ENCODE results near the gene CDH26. TPM values are rescaled to one million over a fixed set of nuclear protein-coding genes. Genes with fewer than 3 reads are reported as not detected.

CDH26 gene
- total RNA-seq = under 1 TPM; 0.53 to 0.86 TPM

DNA sequence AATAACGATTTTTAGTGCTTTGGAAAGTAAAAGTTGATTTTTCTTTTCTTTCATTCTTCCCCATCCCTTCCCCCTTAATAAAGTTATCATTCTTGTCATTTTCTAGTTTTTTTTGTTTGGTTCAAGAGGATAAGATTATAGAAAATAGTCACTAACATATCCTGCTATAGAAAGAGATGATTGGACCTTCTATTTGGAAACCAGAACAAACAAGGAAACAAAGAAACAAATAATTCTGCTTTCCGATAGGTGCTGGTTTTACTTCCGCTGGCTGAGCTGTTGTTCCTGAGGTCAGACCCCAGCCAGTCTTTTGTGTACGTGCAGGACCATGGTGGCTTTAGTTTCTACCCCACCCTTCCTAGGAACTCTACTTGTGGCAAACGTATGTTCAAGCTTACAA is at the start of gene CDH26:
Gene CDH26, plus strand, starts transcription at position 301 of the 400 bp plus-strand sequence. CDS start 304 bp downstream, outside the sequence.
- no peak for DNase-seq
- H3K27ac Mint-ChIP-seq = no peak within 1 kb of the TSS
- H3K36me3 Mint-ChIP-seq (ENCODE audit: low read depth) = no peaks in the 10 kb centered on the region
- H3K27me3 Mint-ChIP-seq = no peaks in the 10 kb centered on the region
- ChIA-PET CTCF (no interaction called here), POLR2A (no interaction called here)
- H3K4me3 Mint-ChIP-seq = no peak within 1 kb of the TSS
- no peaks in the 10 kb centered on the region for H3K4me1 Mint-ChIP-seq
- no peaks in the 10 kb centered on the region for H3K9me3 Mint-ChIP-seq

DNA sequence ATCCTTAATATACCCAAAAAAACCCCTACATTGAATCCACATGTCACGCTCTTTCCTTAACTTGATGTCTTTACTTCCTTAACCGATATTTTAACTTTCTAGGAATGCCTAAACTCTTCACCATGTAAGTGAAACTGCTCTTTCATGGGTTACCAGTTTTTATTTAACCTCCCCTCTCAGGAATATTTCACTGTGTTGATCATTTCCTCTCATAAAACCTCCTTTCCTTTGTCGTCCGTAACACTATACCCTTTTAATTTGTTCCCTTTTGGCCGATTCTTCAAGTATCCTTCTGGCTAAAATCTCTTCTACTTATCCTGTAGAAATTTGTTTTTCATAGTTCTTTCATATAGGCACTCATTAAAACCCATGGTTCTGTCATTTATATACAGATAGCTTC is 49.4 kb upstream of the CDH26 start:
- POLR2A ChIA-PET = no interaction called here
- DNase-seq = no peak
- H3K4me1 Mint-ChIP-seq = no peaks in the 10 kb centered on the region
- no peak overlapping the region for H3K4me3 Mint-ChIP-seq
- H3K9me3 Mint-ChIP-seq = no peaks in the 10 kb centered on the region
- H3K27me3 Mint-ChIP-seq = no peaks in the 10 kb centered on the region
- H3K36me3 Mint-ChIP-seq (ENCODE audit: low read depth) = no peaks in the 10 kb centered on the region
- CTCF ChIA-PET = no interaction called here
- H3K27ac Mint-ChIP-seq = no peak overlapping the region

DNA sequence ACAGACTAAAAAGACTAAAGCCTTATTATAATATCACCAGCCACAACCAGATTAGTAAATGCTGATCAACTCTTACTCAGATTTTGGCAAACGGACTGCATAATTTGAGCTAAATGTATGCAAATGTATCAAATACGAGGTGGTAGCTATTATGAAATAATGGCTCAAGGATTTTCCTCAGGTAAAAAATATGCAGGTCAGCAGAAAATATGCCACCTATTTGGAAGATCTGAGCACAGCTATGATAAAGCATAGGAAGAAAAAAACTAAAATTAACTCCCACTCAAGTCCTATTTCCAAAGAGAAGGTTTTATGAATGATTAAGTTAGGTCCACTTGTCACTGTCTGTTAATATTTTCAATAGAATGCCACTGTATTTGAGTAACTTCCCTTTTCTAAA is 47.2 kb upstream of the CDH26 start:
- H3K9me3 Mint-ChIP-seq = no peaks in the 10 kb centered on the region
- CTCF ChIA-PET = no interaction called here
- H3K36me3 Mint-ChIP-seq (ENCODE audit: low read depth) = no peaks in the 10 kb centered on the region
- H3K27me3 Mint-ChIP-seq = no peaks in the 10 kb centered on the region
- H3K4me1 Mint-ChIP-seq = no peaks in the 10 kb centered on the region
- no peak overlapping the region for H3K27ac Mint-ChIP-seq
- POLR2A ChIA-PET = no interaction called here
- H3K4me3 Mint-ChIP-seq = no peak overlapping the region
- no peak for DNase-seq

DNA sequence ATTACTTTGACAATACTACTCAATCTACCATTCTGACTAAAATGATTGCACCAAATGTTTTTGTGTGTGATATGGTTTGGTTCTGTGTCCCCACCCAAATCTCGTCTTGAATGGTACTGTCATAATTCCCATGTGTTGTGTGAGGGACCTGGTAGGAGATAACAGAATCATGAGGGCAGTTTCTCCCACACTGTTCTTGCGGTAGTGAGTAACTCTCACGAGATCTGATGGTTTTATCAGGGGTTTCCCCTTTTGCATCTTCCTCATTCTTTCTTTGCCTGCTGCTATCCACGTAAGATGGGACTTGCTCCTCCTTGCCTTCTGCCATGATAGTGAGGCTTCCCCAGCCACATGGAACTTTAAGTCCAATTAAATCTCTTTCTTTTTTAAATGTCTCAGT is 45.6 kb upstream of the CDH26 start:
- DNase-seq = no peak
- ChIA-PET CTCF (no interaction called here), POLR2A (no interaction called here)
- Mint-ChIP-seq H3K9me3 (no peaks in the 10 kb centered on the region), H3K36me3 (ENCODE audit: low read depth) (no peaks in the 10 kb centered on the region), H3K4me1 (no peaks in the 10 kb centered on the region), H3K4me3 (no peak overlapping the region), H3K27me3 (no peaks in the 10 kb centered on the region), H3K27ac (no peak overlapping the region)

DNA sequence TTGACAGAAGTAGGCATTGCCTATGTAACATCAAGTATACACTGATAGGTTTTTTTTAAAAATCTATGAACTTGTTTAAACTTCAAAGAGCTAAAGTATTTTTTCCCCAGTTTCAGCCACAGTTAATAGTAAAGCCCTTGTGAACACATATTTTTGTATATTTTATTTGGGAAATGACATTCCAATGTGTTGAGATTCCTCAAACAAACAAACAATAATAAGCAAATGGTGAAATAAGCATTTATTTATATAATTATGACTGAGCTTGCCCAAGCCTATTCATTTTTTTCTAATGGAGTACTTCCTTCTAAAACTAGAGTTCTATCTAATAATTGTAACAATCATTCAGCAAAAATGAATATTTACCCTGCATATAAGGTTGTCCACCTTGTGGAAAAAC is 37.3 kb upstream of the CDH26 start:
- H3K36me3 Mint-ChIP-seq (ENCODE audit: low read depth) = no peaks in the 10 kb centered on the region
- no peaks in the 10 kb centered on the region for H3K9me3 Mint-ChIP-seq
- ChIA-PET POLR2A (no interaction called here), CTCF (interaction anchor here (1.2 kb wide), 1 partner anchor 13 kb away, joined by 3 read pairs; the partner anchor contains the start of gene SYCP2)
- no peak overlapping the region for H3K27ac Mint-ChIP-seq
- H3K4me3 Mint-ChIP-seq = no peak overlapping the region
- DNase-seq = no peak
- H3K4me1 Mint-ChIP-seq = no peaks in the 10 kb centered on the region
- H3K27me3 Mint-ChIP-seq = peaks cover 7% of the 10 kb centered on the region

DNA sequence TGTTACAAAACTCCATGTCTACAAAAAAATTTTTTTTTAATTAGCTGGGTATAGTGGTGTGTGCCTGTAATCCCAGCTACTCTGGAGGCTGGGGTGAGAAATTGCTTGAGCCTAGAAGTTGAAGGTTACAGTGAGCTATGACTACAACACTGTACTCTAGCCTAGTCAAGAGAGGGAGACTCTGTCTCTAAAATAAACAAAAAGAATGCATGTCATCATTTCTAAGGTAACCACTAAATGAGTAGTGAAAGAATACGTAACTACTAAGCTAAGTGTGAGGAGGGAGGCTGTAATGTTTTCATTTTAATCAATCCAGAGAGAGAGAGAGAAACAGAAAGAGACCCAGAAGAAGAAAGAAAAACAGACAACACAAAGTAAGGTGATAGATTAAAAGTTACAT is 34.7 kb upstream of the CDH26 start:
- Mint-ChIP-seq H3K27ac (no peak overlapping the region), H3K27me3 (peaks cover 7% of the 10 kb centered on the region), H3K9me3 (no peaks in the 10 kb centered on the region), H3K4me1 (no peaks in the 10 kb centered on the region), H3K4me3 (no peak overlapping the region), H3K36me3 (ENCODE audit: low read depth) (no peaks in the 10 kb centered on the region)
- POLR2A ChIA-PET = interaction anchor here (1.2 kb wide), 1 partner anchor 16 kb away, joined by 3 read pairs; the partner anchor contains the start of genes FAM217B and PPP1R3D
- CTCF ChIA-PET = interaction anchor here (4.0 kb wide), 1 partner anchor 11 kb away, joined by 28 read pairs; the partner anchor contains the start of gene SYCP2
- DNase-seq = no peak

DNA sequence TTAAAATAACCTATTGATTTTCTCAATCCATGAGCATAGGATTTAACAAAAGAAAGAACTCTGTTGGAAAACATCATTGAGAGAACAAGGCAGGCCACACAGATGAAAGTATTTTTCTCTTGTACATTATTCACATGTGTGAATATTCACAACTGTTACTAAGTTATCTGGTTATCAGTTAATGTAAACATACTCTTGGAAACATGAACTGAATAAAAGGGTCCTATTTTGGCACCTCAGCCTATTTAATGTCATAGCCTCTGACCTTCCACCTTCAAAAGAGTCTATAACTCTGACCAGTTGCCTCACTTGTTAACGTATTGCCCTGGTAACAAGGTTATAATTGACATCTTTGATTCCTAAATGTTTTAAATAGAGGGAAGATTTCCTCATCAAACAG is 32.9 kb upstream of the CDH26 start:
- Mint-ChIP-seq H3K9me3 (no peaks in the 10 kb centered on the region), H3K36me3 (ENCODE audit: low read depth) (no peaks in the 10 kb centered on the region), H3K4me1 (no peaks in the 10 kb centered on the region), H3K27me3 (peaks cover 8% of the 10 kb centered on the region), H3K27ac (no peak overlapping the region), H3K4me3 (no peak overlapping the region)
- POLR2A ChIA-PET = no interaction called here
- CTCF ChIA-PET = interaction anchor here (4.0 kb wide), 1 partner anchor 9 kb away, joined by 28 read pairs; the partner anchor contains the start of gene SYCP2
- no peak for DNase-seq

DNA sequence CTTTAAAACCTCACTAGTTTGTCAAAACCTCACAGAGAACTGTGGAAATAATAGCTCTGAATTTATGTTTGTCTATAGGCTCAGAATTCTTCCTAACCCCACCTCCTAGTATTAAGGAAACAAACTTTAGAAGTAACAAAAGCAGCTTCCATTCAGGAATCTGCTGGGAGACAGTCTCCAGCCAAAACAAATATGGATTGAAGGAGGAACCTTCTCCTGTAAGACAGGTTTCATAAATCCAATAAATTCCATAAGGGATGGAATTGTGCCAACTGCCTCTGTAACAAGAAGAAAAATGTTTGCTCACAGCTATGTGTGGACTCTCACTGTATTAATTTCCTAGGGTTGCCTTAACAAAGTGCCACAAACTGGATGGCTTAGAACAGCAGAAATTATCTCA is 32.3 kb upstream of the CDH26 start:
- Mint-ChIP-seq H3K9me3 (no peaks in the 10 kb centered on the region), H3K4me1 (no peaks in the 10 kb centered on the region), H3K4me3 (no peak overlapping the region), H3K27me3 (peaks cover 8% of the 10 kb centered on the region), H3K27ac (no peak overlapping the region), H3K36me3 (ENCODE audit: low read depth) (no peaks in the 10 kb centered on the region)
- DNase-seq = no peak
- ChIA-PET CTCF (interaction anchor here (4.0 kb wide), 1 partner anchor 8 kb away, joined by 28 read pairs; the partner anchor contains the start of gene SYCP2), POLR2A (no interaction called here)

DNA sequence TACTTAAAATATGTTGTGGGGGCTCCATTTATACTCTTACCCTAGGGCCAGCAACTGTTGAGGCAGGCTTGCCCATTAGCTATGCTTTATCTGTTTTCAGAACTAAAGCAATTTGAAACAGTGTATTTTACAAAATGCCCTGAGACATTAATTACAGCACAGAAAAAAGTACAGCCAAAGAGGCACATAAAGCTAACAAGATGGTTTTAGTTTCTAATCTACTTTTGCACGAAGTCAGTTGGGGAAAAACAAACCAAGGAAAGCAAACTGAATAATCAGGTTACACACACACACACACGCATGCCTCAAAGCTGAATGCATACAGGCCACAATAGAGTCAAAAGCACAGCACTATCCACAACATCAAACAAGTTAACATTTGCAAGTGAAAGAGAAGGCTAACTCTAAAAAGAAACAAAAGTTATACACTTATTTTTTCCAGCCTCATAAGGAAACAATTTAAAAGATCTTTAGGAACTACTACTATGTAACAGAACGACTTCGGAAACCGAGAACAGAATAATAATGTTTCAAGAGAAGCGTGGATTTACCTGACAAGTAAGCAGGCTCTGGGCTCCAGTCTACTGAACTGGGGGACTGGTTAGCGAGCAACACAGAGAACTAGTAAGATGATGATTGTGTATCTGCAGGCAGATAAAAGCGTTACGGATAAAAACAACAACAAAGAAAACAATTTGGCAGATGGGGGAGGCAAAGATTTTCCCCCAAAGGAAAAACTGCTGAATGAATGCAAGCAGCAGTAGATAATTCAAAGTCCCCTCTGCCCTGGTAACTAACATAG is 26.5 kb upstream of the CDH26 start:
- Mint-ChIP-seq H3K27ac (no peak overlapping the region), H3K4me3 (peak overlapping the region; percentile 34), H3K4me1 (peaks cover 10% of the 10 kb centered on the region), H3K27me3 (peaks cover 2% of the 10 kb centered on the region), H3K36me3 (ENCODE audit: low read depth) (no peaks in the 10 kb centered on the region), H3K9me3 (no peaks in the 10 kb centered on the region)
- CTCF ChIA-PET = interaction anchor here (0.8 to 1.5 kb wide), 4 partner anchors 9 to 24 kb away, joined by 3 to 11 read pairs (median 3); partner anchors contain the start of genes FAM217B and PPP1R3D
- DNase-seq = no peak
- POLR2A ChIA-PET = interaction anchor here (1.1 kb wide), 1 partner anchor 9 kb away, joined by 7 read pairs; the partner anchor contains the start of genes FAM217B and PPP1R3D

DNA sequence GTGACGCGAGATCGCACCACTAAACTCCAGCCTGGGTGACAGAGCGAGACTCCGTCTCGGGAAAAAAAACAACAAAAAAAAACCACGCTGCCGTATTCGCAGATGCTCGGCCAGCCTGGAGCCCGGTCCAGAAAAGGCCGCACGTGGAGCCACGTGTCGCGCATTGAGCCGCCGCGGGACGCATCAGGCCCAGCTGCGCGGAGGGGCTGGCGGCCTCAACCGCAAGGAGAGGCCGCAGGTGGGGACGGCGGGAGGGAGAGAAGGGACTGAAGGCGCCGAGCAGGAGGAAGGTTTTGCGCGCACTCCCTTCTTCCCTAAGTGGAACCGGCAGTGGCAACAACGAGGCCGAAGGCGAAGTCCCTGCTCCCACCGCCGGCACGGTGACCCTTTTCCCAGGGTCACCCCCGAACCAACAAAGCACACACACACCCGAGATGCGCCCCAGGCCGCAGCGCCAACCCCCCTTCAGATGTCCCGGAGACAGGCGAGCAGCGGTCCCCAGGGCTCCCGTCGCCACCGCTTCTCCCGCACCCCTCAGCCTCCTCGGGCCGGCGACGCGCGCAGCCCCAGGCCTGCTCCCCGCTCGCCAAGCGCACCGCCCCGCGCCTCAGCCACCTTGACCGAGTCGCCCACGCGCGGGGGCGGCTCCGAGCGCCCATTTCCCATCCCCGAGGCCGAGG is 25.5 kb upstream of the CDH26 start:
- Mint-ChIP-seq H3K4me3 (peak overlapping the region; percentile 70), H3K9me3 (no peaks in the 10 kb centered on the region), H3K27ac (no peak overlapping the region), H3K4me1 (peaks cover 16% of the 10 kb centered on the region), H3K27me3 (peaks cover 2% of the 10 kb centered on the region), H3K36me3 (ENCODE audit: low read depth) (no peaks in the 10 kb centered on the region)
- POLR2A ChIA-PET = no interaction called here
- no peak for DNase-seq
- CTCF ChIA-PET = interaction anchor here (1.7 to 3.7 kb wide), 4 partner anchors 9 to 39 kb away, joined by 6 to 28 read pairs (median 18); no protein-coding TSS in a partner anchor

DNA sequence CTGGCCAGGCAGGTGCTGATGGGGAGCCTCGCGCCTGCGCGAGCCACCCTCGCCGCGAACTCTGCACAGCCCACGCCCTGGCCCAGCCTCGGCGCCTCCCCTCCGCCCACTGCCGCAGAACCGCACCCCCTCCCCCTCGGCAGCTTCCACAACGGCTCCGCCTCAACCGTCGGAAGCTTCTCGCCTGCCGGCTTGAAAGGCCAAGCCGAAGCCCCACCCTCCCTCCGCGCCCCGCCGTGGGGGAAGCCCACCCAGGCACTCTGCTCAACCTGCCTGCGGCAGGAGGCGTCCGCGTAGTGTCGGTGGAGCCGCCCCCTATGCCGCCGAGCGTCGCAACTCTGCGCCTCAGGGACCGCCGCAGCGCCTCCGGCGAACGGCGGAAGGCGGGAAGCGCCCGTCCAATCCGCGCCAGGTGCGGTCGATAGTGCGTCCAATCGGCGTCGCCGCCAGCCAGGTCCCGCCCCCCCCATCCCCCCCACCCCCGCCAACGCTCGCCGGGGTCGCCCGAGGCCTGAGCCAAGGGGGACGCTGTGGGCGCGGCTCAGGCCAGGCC is 24.9 kb upstream of the CDH26 start, which contains the start of gene SYCP2:
Gene SYCP2, minus strand, starts transcription at position 342 of the 553 bp plus-strand sequence. CDS start 11,224 bp downstream, outside the sequence.
- CTCF ChIA-PET = interaction anchor here (1.1 to 3.7 kb wide), 12 partner anchors 9 to 186 kb away, joined by 3 to 28 read pairs (median 5); no protein-coding TSS in a partner anchor
- POLR2A ChIA-PET = interaction anchor here (1.0 to 2.7 kb wide), 3 partner anchors 13 to 123 kb away, joined by 3 to 11 read pairs (median 7); no protein-coding TSS in a partner anchor
- H3K27me3 Mint-ChIP-seq = peaks cover 2% of the 10 kb centered on the region
- peak within 1 kb of the TSS; percentile 70 for H3K4me3 Mint-ChIP-seq
- peak; percentile 62 for DNase-seq
- H3K27ac Mint-ChIP-seq = no peak within 1 kb of the TSS
- peaks cover 22% of the 10 kb centered on the region for H3K4me1 Mint-ChIP-seq
- no peaks in the 10 kb centered on the region for H3K9me3 Mint-ChIP-seq
- H3K36me3 Mint-ChIP-seq (ENCODE audit: low read depth) = peaks cover 5% of the 10 kb centered on the region

DNA sequence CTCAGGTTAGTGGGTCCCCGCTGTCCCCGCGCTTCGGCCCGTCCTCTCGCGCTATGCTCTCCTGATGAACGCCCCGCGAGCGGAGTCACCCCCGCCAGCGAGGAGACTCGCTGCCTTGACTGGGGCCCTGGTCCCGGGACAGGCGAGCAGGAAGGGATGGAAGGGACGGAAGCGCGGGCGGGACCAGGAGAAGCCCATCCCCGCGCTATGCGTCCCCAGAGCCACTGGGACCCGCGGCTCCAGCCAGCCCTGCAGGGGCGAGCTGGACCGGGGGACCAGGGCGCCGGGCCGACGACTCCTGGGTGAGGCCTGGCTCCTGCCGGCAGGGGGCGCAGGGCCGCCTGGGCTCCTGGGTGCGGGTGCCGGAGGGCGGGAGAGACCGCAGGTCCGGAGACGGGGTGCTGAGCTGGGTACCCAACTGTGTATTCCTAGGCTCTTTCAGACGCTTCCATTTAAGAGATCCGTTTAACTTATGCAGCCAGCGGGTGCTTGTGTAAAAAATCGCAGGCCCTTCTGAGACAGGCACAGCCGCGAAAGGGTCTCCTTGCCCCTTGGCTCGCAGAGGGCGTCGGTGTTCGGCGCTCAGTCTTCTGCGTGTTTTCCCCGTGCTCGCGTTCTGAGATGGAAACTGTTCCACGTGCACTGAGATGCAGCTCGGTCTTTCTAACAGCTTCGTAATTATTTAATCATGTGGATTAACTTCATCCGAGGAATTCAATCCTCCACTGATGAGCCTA is 24.2 kb upstream of the CDH26 start:
- H3K36me3 Mint-ChIP-seq (ENCODE audit: low read depth) = peaks cover 10% of the 10 kb centered on the region

More for the DNA sequence above, 24.2 kb upstream of the CDH26 start:
- peaks cover 2% of the 10 kb centered on the region for H3K27me3 Mint-ChIP-seq
- CTCF ChIA-PET = interaction anchor here (0.8 to 3.7 kb wide), 15 partner anchors 10 to 273 kb away, joined by 3 to 28 read pairs (median 4); no protein-coding TSS in a partner anchor
- no peak overlapping the region for H3K27ac Mint-ChIP-seq
- H3K4me1 Mint-ChIP-seq = peaks cover 28% of the 10 kb centered on the region
- POLR2A ChIA-PET = interaction anchor here (1.0 to 2.7 kb wide), 4 partner anchors 10 to 123 kb away, joined by 3 to 12 read pairs (median 9); no protein-coding TSS in a partner anchor
- peak; percentile 78 for DNase-seq
- H3K9me3 Mint-ChIP-seq = no peaks in the 10 kb centered on the region
- H3K4me3 Mint-ChIP-seq = peak overlapping the region; percentile 70
